HG02588 (cell line): Measurements from ENCODE around the gene PRAC2.

Experiments
- ATAC-seq: cut with Tn5 transposase; IDR thresholded peaks from one replicate; pipeline ENCODE4 v1.9.1; 2021; ENCODE audit warnings: mild to moderate bottlenecking, moderate library complexity; ENCODE audit not compliant: unreplicated experiment

The PRAC2 gene

GRCh38 chr17:48732688-48733629 is 10.0 kb downstream of the PRAC2 start:
- ATAC-seq, result no peak

- no peak for ATAC-seq
Measured at GRCh38 chr17:48733632-48734328, 10.8 kb downstream of the PRAC2 start.

GRCh38 chr17:48734333-48735061 is 11.5 kb downstream of the PRAC2 start:
- no peak for ATAC-seq

- no peak for ATAC-seq
Measured at GRCh38 chr17:48735062-48735351, 12.0 kb downstream of the PRAC2 start.

GRCh38 chr17:48737330-48738043 is 14.5 kb downstream of the PRAC2 start:
- no peak for ATAC-seq

GRCh38 chr17:48738424-48738802 is 15.4 kb downstream of the PRAC2 start:
- no peak for ATAC-seq

GRCh38 chr17:48738803-48739526 is 16.0 kb downstream of the PRAC2 start:
- ATAC-seq, result no peak

- ATAC-seq, result no peak
Measured at GRCh38 chr17:48740537-48740936, 17.6 kb downstream of the PRAC2 start.

GRCh38 chr17:48745381-48746275 is 22.6 kb downstream of the PRAC2 start:
- no peak for ATAC-seq

- ATAC-seq, result no peak
Measured at GRCh38 chr17:48746916-48747444, 24.0 kb downstream of the PRAC2 start.

GRCh38 chr17:48747445-48748363 is 24.7 kb downstream of the PRAC2 start:
- no peak for ATAC-seq

- no peak for ATAC-seq
Measured at GRCh38 chr17:48748718-48749566, 26.0 kb downstream of the PRAC2 start.

GRCh38 chr17:48749621-48750553 is 26.9 kb downstream of the PRAC2 start:
- ATAC-seq, result no peak

GRCh38 chr17:48751172-48751571 is 28.2 kb downstream of the PRAC2 start:
- no peak for ATAC-seq

GRCh38 chr17:48751733-48752398 is 28.9 kb downstream of the PRAC2 start:
- ATAC-seq, result no peak
